GM21390 (cell line): ENCODE measurements around the gene EDARADD.
A peak's percentile ranks its signal among the peaks of the same experiment; 100 is the strongest.
"Not testable (repeated sequence)": the region's sequence is repeated elsewhere in the genome, so short reads cannot be mapped to it uniquely, and the experiment has no call there.

Experiments
- ATAC-seq: cut with Tn5 transposase; IDR thresholded peaks from one replicate; pipeline ENCODE4 v1.9.1; 2021; ENCODE audit not compliant: unreplicated experiment

The EDARADD gene

GRCh38 chr1:236480758-236481436 lies 86.8 kb downstream of the EDARADD start:
- ATAC-seq = no peak

- no peak for ATAC-seq
Measured at GRCh38 chr1:236484310-236484971, 90.4 kb downstream of the EDARADD start.

GRCh38 chr1:236486356-236487002 lies 92.4 kb downstream of the EDARADD start:
- ATAC-seq = no peak

- not testable (repeated sequence) for ATAC-seq
Measured at GRCh38 chr1:236489161-236489560, 95.1 kb downstream of the EDARADD start.

- ATAC-seq = peak; percentile 37
Measured at GRCh38 chr1:236489710-236490377, 95.8 kb downstream of the EDARADD start.

- ATAC-seq = no peak
Measured at GRCh38 chr1:236491469-236492136, 97.5 kb downstream of the EDARADD start.

- no peak for ATAC-seq
Measured at GRCh38 chr1:236492378-236492777, 98.3 kb downstream of the EDARADD start.

GRCh38 chr1:236494082-236494481 lies 100.0 kb downstream of the EDARADD start:
- no peak for ATAC-seq

GRCh38 chr1:236494586-236495466 lies 100.7 kb downstream of the EDARADD start:
- no peak for ATAC-seq

GRCh38 chr1:236495467-236496112 lies 101.5 kb downstream of the EDARADD start:
- ATAC-seq = no peak

- ATAC-seq = no peak
Measured at GRCh38 chr1:236497908-236498307, 103.8 kb downstream of the EDARADD start.

GRCh38 chr1:236501093-236501492 lies 107.0 kb downstream of the EDARADD start:
- no peak for ATAC-seq

- no peak for ATAC-seq
Measured at GRCh38 chr1:236502579-236502971, 108.5 kb downstream of the EDARADD start.

- no peak for ATAC-seq
Measured at GRCh38 chr1:236502972-236503639, 109.0 kb downstream of the EDARADD start.

GRCh38 chr1:236504338-236504737 lies 110.3 kb downstream of the EDARADD start:
- ATAC-seq = not testable (repeated sequence)

GRCh38 chr1:236507022-236507700 lies 113.1 kb downstream of the EDARADD start:
- no peak for ATAC-seq

GRCh38 chr1:236508593-236509027 lies 114.5 kb downstream of the EDARADD start:
- peak; percentile 62 for ATAC-seq

- ATAC-seq = no peak
Measured at GRCh38 chr1:236509203-236509602, 115.1 kb downstream of the EDARADD start.
